ENCODE results near the gene LIPJ.

GRCh38 chr10:88598055-88598454 is 11.5 kb downstream of the LIPJ start:
- TF ChIP-seq, protein P1, sequence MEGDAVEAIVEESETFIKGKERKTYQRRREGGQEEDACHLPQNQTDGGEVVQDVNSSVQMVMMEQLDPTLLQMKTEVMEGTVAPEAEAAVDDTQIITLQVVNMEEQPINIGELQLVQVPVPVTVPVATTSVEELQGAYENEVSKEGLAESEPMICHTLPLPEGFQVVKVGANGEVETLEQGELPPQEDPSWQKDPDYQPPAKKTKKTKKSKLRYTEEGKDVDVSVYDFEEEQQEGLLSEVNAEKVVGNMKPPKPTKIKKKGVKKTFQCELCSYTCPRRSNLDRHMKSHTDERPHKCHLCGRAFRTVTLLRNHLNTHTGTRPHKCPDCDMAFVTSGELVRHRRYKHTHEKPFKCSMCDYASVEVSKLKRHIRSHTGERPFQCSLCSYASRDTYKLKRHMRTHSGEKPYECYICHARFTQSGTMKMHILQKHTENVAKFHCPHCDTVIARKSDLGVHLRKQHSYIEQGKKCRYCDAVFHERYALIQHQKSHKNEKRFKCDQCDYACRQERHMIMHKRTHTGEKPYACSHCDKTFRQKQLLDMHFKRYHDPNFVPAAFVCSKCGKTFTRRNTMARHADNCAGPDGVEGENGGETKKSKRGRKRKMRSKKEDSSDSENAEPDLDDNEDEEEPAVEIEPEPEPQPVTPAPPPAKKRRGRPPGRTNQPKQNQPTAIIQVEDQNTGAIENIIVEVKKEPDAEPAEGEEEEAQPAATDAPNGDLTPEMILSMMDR (IDR thresholded peaks at IDR 0.05), result no peak
- no peak for TF ChIP-seq POLR2A (IDR thresholded peaks at IDR 0.05)
